NCI-H69 (cell line): ENCODE measurements around the gene SPR.

Experiments
- DNase-seq: peaks from one replicate; lab custom pipeline; 2025; lab: John Stamatoyannopoulos, UW

The SPR gene

DNA sequence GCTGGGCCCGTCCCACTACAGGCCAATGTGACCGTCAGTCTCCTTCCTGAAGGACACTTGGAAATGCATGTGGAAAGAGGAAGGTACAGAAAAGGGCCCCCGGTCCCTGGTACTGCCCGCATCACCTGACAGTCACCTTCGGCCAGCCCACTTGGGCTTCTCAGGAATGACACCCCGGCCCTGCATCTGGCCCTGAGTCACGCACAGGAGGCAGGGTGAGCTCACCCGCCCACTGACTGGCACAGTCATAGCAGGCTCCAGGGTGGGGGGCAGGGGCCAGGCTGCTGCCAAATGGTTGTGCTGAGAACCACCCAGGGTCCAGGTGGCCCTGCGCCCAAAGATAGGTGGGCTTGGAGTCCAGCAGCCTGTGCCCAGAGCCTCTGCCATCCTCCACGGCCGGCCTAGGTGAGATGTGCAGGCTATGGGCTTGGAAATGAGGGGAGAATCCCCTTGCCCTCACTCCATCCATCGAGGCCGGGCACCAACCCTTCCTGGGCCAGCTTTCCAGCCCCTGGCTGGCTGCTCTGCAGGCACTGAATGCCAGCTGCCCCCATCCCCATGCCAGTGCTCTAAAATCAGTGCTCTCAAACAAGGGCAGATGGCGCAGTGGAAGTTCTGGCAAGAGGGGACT lies 44.2 kb downstream of the SPR start:
- DNase-seq = no peak

DNA sequence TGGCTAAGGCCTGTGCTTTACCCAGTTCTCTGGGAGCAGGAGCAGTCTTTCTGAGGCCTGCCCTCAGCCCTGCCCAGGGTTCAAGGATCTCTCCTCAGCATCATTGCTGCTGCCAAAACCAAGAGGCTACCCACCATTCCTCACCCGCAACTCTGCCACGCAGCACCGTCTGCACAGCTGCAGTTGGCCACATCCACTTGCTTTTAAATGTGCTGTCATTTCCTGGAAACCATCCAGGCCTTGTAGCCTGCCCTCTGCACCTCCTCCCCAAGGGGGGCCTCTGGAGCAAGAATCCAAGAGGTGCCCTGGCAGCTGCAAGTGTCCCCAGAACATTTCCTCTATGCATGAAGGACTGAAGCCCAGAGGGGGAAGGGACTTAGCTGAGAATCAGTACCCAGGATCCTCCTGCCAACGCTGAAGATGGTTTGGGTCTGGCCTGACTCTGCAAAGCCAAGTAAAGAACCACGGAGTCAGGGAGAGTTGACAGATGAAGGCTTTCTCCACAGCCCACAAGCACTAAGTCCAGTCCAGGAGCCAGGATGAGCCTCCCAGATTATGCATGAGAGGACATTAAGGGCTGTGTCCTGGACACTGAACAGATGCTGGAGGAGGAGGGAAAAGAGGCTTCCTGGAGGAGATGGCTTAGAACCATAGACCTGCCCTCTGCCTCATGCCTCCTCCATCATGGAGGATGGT lies 45.0 kb downstream of the SPR start:
- peak; percentile 32 for DNase-seq

DNA sequence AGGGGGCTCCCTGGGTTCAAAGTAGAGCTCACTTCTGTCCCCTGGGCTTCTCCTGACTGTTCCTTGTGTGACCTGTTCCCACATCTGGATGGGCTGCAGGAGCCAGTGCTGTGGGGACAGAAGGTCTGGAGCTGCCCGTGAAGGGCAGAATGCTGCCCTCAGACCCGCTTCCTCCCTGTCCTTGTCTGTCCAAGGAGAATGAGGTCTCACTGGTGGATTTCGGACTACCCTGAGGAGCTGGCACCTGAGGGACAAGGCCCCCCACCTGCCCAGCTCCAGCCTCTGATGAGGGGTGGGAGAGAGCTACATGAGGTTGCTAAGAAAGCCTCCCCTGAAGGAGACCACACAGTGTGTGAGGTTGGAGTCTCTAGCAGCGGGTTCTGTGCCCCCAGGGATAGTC lies 45.6 kb downstream of the SPR start:
- DNase-seq = no peak

DNA sequence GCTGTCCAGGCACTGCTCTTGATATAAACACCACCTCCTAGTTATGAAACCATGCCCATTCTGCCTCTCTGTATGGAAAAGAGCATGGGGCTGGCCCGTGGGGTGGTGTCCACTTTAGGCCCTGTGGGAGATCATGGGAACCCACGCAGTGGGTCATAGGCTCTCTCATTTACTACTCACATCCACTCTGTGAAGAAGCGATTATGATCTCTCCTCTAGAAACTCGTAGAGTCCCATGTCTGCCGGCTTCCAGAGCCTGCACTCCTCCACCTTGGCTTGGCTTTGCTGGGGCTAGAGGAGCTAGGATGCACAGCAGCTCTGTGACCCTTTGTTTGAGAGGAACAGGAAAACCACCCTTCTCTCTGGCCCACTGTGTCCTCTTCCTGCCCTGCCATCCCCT lies 46.0 kb downstream of the SPR start:
- no peak for DNase-seq

DNA sequence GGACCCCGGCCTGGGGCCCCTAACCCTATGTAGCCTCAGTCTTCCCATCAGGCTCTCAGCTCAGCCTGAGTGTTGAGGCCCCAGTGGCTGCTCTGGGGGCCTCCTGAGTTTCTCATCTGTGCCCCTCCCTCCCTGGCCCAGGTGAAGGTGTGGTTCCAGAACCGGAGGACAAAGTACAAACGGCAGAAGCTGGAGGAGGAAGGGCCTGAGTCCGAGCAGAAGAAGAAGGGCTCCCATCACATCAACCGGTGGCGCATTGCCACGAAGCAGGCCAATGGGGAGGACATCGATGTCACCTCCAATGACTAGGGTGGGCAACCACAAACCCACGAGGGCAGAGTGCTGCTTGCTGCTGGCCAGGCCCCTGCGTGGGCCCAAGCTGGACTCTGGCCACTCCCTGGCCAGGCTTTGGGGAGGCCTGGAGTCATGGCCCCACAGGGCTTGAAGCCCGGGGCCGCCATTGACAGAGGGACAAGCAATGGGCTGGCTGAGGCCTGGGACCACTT lies 46.5 kb downstream of the SPR start:
- DNase-seq = no peak

DNA sequence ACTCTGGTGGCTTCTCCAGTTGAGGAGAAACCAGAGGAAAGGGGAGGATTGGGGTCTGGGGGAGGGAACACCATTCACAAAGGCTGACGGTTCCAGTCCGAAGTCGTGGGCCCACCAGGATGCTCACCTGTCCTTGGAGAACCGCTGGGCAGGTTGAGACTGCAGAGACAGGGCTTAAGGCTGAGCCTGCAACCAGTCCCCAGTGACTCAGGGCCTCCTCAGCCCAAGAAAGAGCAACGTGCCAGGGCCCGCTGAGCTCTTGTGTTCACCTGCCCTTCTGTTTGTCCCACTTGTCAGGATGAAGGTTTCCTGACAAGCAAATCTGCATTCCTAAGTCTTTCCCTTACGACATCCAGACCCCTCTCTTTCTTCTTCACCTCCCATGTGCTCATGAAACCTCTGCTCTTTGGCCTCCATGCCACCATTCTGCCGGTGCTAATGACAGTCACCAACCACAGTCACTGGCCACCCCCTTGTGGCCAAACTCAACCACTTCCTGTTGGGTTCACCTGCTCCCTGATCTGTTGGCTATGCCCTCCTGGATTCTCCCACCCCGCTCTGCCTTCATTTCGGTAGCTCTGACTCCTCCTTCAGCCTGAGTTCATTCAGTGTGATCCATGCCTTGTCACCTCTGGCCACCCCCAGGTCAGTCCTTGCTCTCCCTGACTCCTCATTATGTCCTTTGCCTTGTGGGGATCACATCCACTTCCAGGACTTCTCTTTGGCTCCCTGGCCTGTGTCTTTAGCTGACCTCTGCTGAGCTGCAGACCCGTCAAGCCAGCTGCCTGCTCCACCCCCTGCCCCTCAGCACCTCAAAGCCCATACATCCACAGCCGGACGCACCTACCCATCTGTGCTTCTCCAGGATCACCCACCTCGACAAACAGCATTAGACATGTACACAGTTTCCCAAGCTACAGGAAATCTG lies 47.7 kb downstream of the SPR start:
- peak; percentile 5 for DNase-seq

DNA sequence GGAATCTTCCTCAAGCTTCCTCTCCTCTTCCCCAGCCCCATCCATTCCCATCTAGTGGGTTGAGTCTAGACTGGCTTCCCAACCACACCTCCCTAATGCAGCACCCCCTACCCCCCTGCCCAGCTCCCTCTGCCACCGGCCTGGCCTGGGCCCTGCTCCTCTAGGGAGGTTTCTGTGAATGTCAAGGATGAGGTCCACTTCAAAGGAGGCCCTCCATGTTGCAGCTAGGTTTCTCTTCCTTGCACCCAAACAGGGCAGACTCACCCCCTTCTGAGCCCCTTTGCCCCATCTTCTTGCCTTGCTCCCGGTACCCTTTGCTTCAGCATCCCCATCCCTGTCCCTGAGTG lies 48.4 kb downstream of the SPR start:
- DNase-seq = no peak

DNA sequence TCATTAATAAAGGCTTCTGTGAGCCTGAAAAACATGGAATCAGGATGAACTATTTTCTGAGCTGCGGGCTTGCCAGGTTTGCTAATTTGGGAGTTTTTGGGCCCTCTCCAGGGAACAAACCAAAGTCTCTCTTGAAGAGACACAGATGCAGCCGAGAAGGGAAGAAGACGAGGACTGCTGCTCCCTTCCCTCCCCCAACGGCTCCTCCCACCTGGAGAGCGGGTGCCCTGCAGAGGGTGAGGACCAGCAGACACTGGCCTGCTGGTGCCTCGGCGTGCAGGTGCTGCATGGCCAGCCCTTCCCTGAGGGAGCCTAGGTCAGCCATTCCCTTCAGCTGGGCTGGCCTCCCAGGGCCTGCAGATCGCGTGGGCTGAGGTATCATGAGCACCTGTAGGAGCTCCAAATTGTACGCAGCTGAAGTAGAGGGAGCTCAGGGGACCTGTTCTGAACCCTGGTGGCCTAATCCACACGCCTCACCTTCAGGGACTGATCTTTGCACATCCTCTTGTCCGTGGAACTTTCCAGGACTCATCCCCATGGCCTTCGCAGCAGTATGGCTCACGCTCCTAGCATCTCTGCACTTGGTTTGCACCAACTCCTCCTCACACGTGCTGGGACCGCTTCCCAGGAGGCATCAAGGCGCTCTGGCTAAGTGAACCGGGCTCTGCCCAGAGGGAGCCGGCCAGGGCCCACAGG lies 49.6 kb downstream of the SPR start:
- no peak for DNase-seq

DNA sequence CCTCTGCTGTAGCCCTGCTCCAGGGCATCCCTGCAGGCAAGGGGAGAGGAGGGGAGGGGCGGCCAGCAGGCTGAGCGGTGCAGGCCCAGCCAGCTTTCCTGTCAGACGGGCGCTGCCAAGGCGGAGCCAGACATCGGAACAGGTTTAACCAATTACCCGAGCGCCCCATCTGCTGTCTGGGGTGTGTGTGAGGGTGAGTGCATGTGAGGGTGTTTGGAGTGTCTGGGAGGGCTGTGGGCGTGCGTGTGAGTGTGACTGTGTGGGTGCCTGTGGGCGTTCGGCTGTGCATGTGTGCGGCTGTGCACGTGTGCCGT lies 50.1 kb downstream of the SPR start:
- DNase-seq = peak; percentile 15

DNA sequence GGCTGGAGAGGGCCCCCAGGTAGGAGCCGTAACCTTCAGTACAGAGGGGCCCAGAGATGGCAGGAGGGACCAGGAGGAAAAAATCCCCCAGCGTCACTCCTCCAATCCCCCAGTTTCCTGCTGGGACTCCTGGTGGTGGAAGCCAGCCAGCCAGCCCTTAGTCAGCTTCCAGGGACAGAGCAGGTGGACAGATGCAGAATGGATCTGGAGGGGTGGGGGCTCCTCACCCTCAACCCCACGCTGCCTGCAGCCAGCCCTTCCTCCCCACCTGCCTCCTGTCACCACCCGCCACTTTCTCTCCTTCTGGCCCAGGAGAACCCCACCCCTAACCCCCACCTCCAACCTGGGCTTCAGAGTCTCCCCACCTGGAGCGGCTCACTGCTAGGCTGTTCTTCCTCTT lies 51.2 kb downstream of the SPR start:
- peak; percentile 5 for DNase-seq

DNA sequence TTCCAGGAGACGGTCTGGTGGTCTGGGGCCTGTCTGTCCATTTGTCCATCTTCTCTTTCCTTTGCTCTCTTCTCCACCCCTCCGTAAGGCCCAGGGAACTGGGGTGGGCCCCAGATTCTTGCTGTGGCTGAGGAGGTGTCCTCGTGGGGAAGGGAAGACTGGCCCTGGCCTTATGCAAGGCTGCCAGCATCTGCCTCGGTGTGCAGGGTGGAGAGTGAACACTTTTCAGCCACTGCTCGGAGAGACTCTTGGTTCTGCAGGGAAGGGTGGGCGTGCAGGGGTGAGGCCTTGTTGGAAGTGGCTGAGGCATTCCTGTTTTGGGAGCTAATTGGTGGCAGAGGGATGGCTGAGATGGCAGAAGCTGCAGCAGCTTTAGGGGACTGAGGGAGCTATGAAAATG lies 53.2 kb downstream of the SPR start:
- no peak for DNase-seq

DNA sequence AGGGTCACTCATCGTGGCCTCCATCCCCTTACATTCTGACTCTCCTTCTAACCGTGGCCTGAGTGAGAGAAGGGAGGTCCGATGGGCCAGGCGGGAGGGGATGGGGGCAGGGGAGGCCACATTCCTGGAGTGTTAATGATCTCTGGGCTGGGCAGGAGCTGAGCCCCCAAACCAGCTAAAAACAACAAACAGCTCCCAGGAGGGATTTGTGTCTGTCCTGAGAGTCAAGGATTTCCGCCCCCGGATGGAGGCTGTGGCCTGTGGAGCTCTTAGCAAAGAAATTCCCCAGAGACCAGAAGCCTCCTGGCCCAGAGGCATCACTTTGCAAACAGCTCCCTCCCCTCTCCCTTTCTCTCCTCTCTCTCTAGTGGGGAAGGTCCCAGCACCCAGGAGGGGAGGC lies 53.6 kb downstream of the SPR start:
- peak; percentile 30 for DNase-seq
